GM19099 (cell line): ENCODE measurements around the gene EVPL.

ENCODE experiments used
- POLR2A ChIP-seq: IDR thresholded peaks from 3 replicates; pipeline ENCODE4 v1.6.1; 2011; ENCODE audit warnings: low read depth; ENCODE audit not compliant: insufficient read length; ENCODE audit errors: extremely low read depth

The EVPL gene

GRCh38 chr17:76027159-76027839, at the start of gene EVPL:
TSS of gene EVPL (minus strand) at chr17:76027306. CDS start at chr17:76027198, 108 bp downstream.
- no peak for TF ChIP-seq POLR2A

- TF ChIP-seq POLR2A: no peak
Measured at GRCh38 chr17:76076146-76076764, 49.1 kb upstream of the EVPL start.

- TF ChIP-seq POLR2A: no peak
Measured at GRCh38 chr17:76075364-76076145, 48.4 kb upstream of the EVPL start.

GRCh38 chr17:76074390-76075363, 47.6 kb upstream of the EVPL start, which contains the start of gene GALR2:
TSS of gene GALR2 (plus strand) at chr17:76074781. CDS start at chr17:76074884, 103 bp downstream.
- TF ChIP-seq POLR2A: no peak

GRCh38 chr17:76072148-76072858, 45.2 kb upstream of the EVPL start, which contains the start of gene SRP68:
TSS of gene SRP68 (minus strand) at chr17:76072517. CDS start at chr17:76072491, 26 bp downstream.
- TF ChIP-seq POLR2A: peak; percentile 83

- TF ChIP-seq POLR2A: no peak
Measured at GRCh38 chr17:76071531-76072147, 44.5 kb upstream of the EVPL start.

- no peak for TF ChIP-seq POLR2A
Measured at GRCh38 chr17:76065775-76066174, 38.7 kb upstream of the EVPL start.

GRCh38 chr17:76063875-76064546, 36.9 kb upstream of the EVPL start:
- TF ChIP-seq POLR2A: no peak

GRCh38 chr17:76056882-76057281, 29.8 kb upstream of the EVPL start:
- no peak for TF ChIP-seq POLR2A

GRCh38 chr17:76054112-76054476, 27.0 kb upstream of the EVPL start:
- no peak for TF ChIP-seq POLR2A

GRCh38 chr17:76053246-76054111, 26.4 kb upstream of the EVPL start:
- TF ChIP-seq POLR2A: no peak

GRCh38 chr17:76051561-76051960, 24.5 kb upstream of the EVPL start:
- TF ChIP-seq POLR2A: no peak
